CD1c-positive myeloid dendritic cell (primary cell): ENCODE measurements around the gene CHST12.
"Not testable (repeated sequence)": the region's sequence is repeated elsewhere in the genome, so short reads cannot be mapped to it uniquely, and the experiment has no call there.

Source experiments
- DNase-seq: peaks from one replicate; pipeline ENCODE4 v3.0.0-alpha.2; 2016; ENCODE audit errors: extremely low spot score

CHST12 gene

GRCh38 chr7:2403014-2403717 is at the start of gene CHST12:
Gene CHST12 (plus strand): TSS chr7:2403611. CDS start chr7:2432640, 29,029 bp downstream.
- peak; percentile 97 for DNase-seq

- DNase-seq = peak; percentile 93
These were observed 49.5 kb upstream of the CHST12 start for GRCh38 chr7:2353936-2354185.

GRCh38 chr7:2354186-2354938 is 49.0 kb upstream of the CHST12 start, which contains the start of gene EIF3B:
Gene EIF3B (plus strand): TSS chr7:2354827. CDS start chr7:2354922, 95 bp downstream.
- peak; percentile 96 for DNase-seq

GRCh38 chr7:2354939-2355704 is 48.3 kb upstream of the CHST12 start:
- DNase-seq = peak; percentile 35

GRCh38 chr7:2355705-2356008 is 47.8 kb upstream of the CHST12 start:
- no peak for DNase-seq

- DNase-seq = no peak
These were observed 46.2 kb upstream of the CHST12 start for GRCh38 chr7:2357165-2357564.

- peak; percentile 17 for DNase-seq
These were observed 45.8 kb upstream of the CHST12 start for GRCh38 chr7:2357571-2357970.

- DNase-seq = no peak
These were observed 44.4 kb upstream of the CHST12 start for GRCh38 chr7:2358968-2359527.

GRCh38 chr7:2359610-2360009 is 43.8 kb upstream of the CHST12 start:
- DNase-seq = no peak

- no peak for DNase-seq
These were observed 42.6 kb upstream of the CHST12 start for GRCh38 chr7:2360796-2361195.

- no peak for DNase-seq
These were observed 40.9 kb upstream of the CHST12 start for GRCh38 chr7:2362385-2363088.

- DNase-seq = no peak
These were observed 34.3 kb upstream of the CHST12 start for GRCh38 chr7:2369139-2369538.

- no peak for DNase-seq
These were observed 32.1 kb upstream of the CHST12 start for GRCh38 chr7:2371329-2371728.

- DNase-seq = no peak
These were observed 30.7 kb upstream of the CHST12 start for GRCh38 chr7:2372724-2373123.

GRCh38 chr7:2373124-2373556 is 30.3 kb upstream of the CHST12 start:
- DNase-seq = no peak

GRCh38 chr7:2373646-2374045 is 29.8 kb upstream of the CHST12 start:
- no peak for DNase-seq

GRCh38 chr7:2374401-2374800 is 29.0 kb upstream of the CHST12 start:
- DNase-seq = no peak

GRCh38 chr7:2374830-2375728 is 28.3 kb upstream of the CHST12 start:
- no peak for DNase-seq

- DNase-seq = no peak
These were observed 26.9 kb upstream of the CHST12 start for GRCh38 chr7:2376351-2377154.

GRCh38 chr7:2377492-2377891 is 25.9 kb upstream of the CHST12 start:
- not testable (repeated sequence) for DNase-seq
